HepG2 (cell line): ENCODE data around the gene RMI2. TPM values are rescaled to one million over a fixed set of nuclear protein-coding genes. Genes with fewer than 3 reads are reported as not detected.

Source experiments
- CREBL2 ChIP-seq: sonication (generic); formaldehyde crosslinking; IDR thresholded peaks from 2 replicates; pipeline ENCODE4 v1.8.1; 2023; ENCODE audit warnings: missing genetic modification reagents, mild to moderate bottlenecking, borderline replicate concordance
- GMEB1 ChIP-seq: sonication (generic); formaldehyde crosslinking; IDR thresholded peaks from 2 replicates; pipeline ENCODE4 v1.5.1; 2020; ENCODE audit warnings: missing genetic modification reagents, mild to moderate bottlenecking, borderline replicate concordance
- HES4 ChIP-seq: sonication (generic); formaldehyde crosslinking; IDR thresholded peaks from 2 replicates; pipeline ENCODE4 v1.9.0; 2021; ENCODE audit warnings: mild to moderate bottlenecking, missing genetic modification reagents, borderline replicate concordance
- HMG20A ChIP-seq: IDR thresholded peaks from 2 replicates; pipeline ENCODE4 v1.6.1; 2016; ENCODE audit warnings: borderline replicate concordance
- ISL2 ChIP-seq: sonication (generic); formaldehyde crosslinking; IDR thresholded peaks from 2 replicates; pipeline ENCODE4 v1.5.0; 2020; ENCODE audit warnings: missing genetic modification reagents
- KIAA2018 ChIP-seq: sonication (generic); formaldehyde crosslinking; IDR thresholded peaks from 2 replicates; pipeline ENCODE4 v1.5.0; 2020; ENCODE audit warnings: mild to moderate bottlenecking, missing genetic modification reagents, borderline replicate concordance
- MLX ChIP-seq: IDR thresholded peaks from 2 replicates; pipeline ENCODE4 v1.6.1; 2016
- NAIF1 ChIP-seq: sonication (generic); formaldehyde crosslinking; IDR thresholded peaks from 2 replicates; pipeline ENCODE4 v1.5.0; 2020; ENCODE audit warnings: mild to moderate bottlenecking, missing genetic modification reagents, borderline replicate concordance
- NCOA5 ChIP-seq: sonication (generic); formaldehyde crosslinking; IDR thresholded peaks from 2 replicates; pipeline ENCODE4 v1.4.0; 2020; ENCODE audit warnings: missing genetic modification reagents
- NFIC ChIP-seq: IDR thresholded peaks from 2 replicates; pipeline ENCODE4 v1.6.1; 2012; ENCODE audit warnings: mild to moderate bottlenecking, low read length, inconsistent platforms
- NKX3-1 ChIP-seq: sonication (generic); formaldehyde crosslinking; IDR thresholded peaks from 2 replicates; pipeline ENCODE4 v1.5.0; 2020; ENCODE audit warnings: missing genetic modification reagents
- PATZ1 ChIP-seq: sonication (generic); formaldehyde crosslinking; IDR thresholded peaks from 2 replicates; pipeline ENCODE4 v1.4.0; 2020; ENCODE audit warnings: missing genetic modification reagents
- XRCC5 ChIP-seq: fragments of 200-400 bp; formaldehyde crosslinking; optimal IDR thresholded peaks from 2 replicates; pipeline ENCODE3; 2017; ENCODE audit warnings: mild to moderate bottlenecking, low read length
- ZFP37 ChIP-seq: sonication (generic); formaldehyde crosslinking; IDR thresholded peaks from 2 replicates; pipeline ENCODE4 v1.4.0; 2020; ENCODE audit warnings: missing genetic modification reagents, borderline replicate concordance
- ZNF101 ChIP-seq: sonication (generic); formaldehyde crosslinking; IDR thresholded peaks from 2 replicates; pipeline ENCODE4 v1.4.0; 2020; ENCODE audit warnings: mild to moderate bottlenecking, low read depth, missing genetic modification reagents, borderline replicate concordance
- ZNF124 ChIP-seq: sonication (generic); formaldehyde crosslinking; IDR thresholded peaks from 2 replicates; pipeline ENCODE4 v1.4.0; 2020; ENCODE audit warnings: missing genetic modification reagents
- ZNF260 ChIP-seq: sonication (generic); formaldehyde crosslinking; IDR thresholded peaks from 2 replicates; pipeline ENCODE4 v1.4.0; 2020; ENCODE audit warnings: missing genetic modification reagents, low read depth, mild to moderate bottlenecking, borderline replicate concordance
- ZNF605 ChIP-seq: sonication (generic); formaldehyde crosslinking; IDR thresholded peaks from 2 replicates; pipeline ENCODE4 v1.8.0; 2022; ENCODE audit warnings: mild to moderate bottlenecking, missing genetic modification reagents
- polyA plus RNA-seq, 8 experiments: library from polyadenylated mRNA; depleted of rRNA in 3 of 8; stranded (reverse) in 7 of 8; unstranded in 1 of 8; fragments of >200 nt; fragmentation: Illumina TruSeq in 4 of 8; extraction: Trizol in 4 of 8; gene quantifications; 2 replicates each; pipeline versions ENCODE4 v1.2.1 to v1.2.3, GENCODE V29; 2011 to 2016; ENCODE audit warnings: low read depth in 4 of 8, missing spikeins in 1 of 8, mixed read lengths in 1 of 8; ENCODE audit not compliant: insufficient read depth in 1 of 8
- total RNA-seq, 5 experiments: library from RNA; depleted of rRNA; stranded (reverse); fragments of >200 nt; fragmentation: Illumina TruSeq; extraction: Trizol; gene quantifications; 2 replicates each; pipeline ENCODE4 v1.2.3, GENCODE V29; 2016; ENCODE audit warnings: low read depth in 1 of 5

Gene RMI2
- total and polyA plus RNA-seq, 2 of the 13 experiments (the other 11 are each of a cell fraction or from before 2014, with no cell fraction given), result 24.5 to 55.7 TPM

GRCh38 chr16:11384956-11385586 lies 39.8 kb downstream of the RMI2 start (continued):
- TF ChIP-seq KIAA2018 (no peak), MLX (CRISPR knock-in tag) (no peak), ZNF101 (CRISPR knock-in tag) (no peak), CREBL2 (CRISPR knock-in tag) (no peak), ISL2 (CRISPR knock-in tag) (no peak), ZNF605 (CRISPR knock-in tag) (no peak), PATZ1 (CRISPR knock-in tag) (no peak), NCOA5 (CRISPR knock-in tag) (no peak), ZFP37 (no peak), ZNF260 (CRISPR knock-in tag) (no peak), GMEB1 (no peak), NFIC (no peak), HES4 (CRISPR knock-in tag) (peak; percentile 87), NAIF1 (CRISPR knock-in tag) (no peak), NKX3-1 (CRISPR knock-in tag) (no peak), XRCC5 (no peak), HMG20A (CRISPR knock-in tag) (no peak), ZNF124 (CRISPR knock-in tag) (no peak)
